GM12878 (cell line): ENCODE measurements around the gene COA4. TPM values are rescaled to one million over a fixed set of nuclear protein-coding genes. Genes with fewer than 3 reads are reported as not detected.

Experiments
- ATAC-seq: fragments of 200-7000 bp; cut with Tn5 transposase; 3 replicates; pipeline ENCODE4 v1.9.1; 2020; ENCODE audit warnings: mild to moderate bottlenecking, moderate library complexity
- BruUV-seq: library from RNA; stranded (reverse); fragments of 400-500 nt; replicated peaks from 2 replicates; lab custom pipeline; 2021; lab: Mats Ljungman, UMichigan
- CTCF ChIA-PET: fragments of 300-600 bp; sonication (Branson Sonifier 250); formaldehyde crosslinking; extraction: SDS; loops from one replicate; lab custom pipeline; 2021; ENCODE audit warnings: inconsistent platforms; lab: Yijun Ruan, JAX
- POLR2A ChIA-PET: fragments of 350-600 bp; formaldehyde crosslinking; extraction: SDS; loops from one replicate; lab custom pipeline; 2021; ENCODE audit warnings: inconsistent platforms; lab: Charles Lee
- RAD21 ChIA-PET: fragments of 300-600 bp; sonication (Branson Sonifier 250); formaldehyde crosslinking; loops from one replicate; lab custom pipeline; 2023; ENCODE audit warnings: antibody characterized with exemption; ENCODE audit not compliant: unreplicated experiment; lab: Charles Lee
- SMC1A ChIA-PET: fragments of 300-600 bp; sonication (Branson Sonifier 250); formaldehyde crosslinking; loops from one replicate; lab custom pipeline; 2023; ENCODE audit not compliant: unreplicated experiment, uncharacterized antibody; lab: Charles Lee
- DNase-seq: peaks from one replicate; pipeline ENCODE4 v3.0.0-alpha.2; 2011; ENCODE audit warnings: low read depth, low spot score
- FAIRE-seq: peaks from 3 replicates; lab custom pipeline; 2011; peaks lifted over from hg19 to GRCh38; lab: Jason Lieb, UNC
- H2AFZ ChIP-seq: 2 replicates; pipeline ENCODE4 v1.6.0; 2011; ENCODE audit warnings: low read depth, low read length, control low read depth; ENCODE audit not compliant: control insufficient read depth
- H3K27ac ChIP-seq: 2 replicates; pipeline ENCODE4 v1.5.1; 2011; ENCODE audit warnings: control low read depth; ENCODE audit not compliant: control insufficient read depth, insufficient read depth
- H3K27me3 ChIP-seq, 2 experiments: replicated peaks in 1 of 2; 2 replicates each; pipeline versions ENCODE4 v1.6.0 to v1.6.1; 2011; ENCODE audit warnings: low read length in 1 of 2; ENCODE audit not compliant: control insufficient read depth in 2 of 2, insufficient read depth in 2 of 2
- H3K36me3 ChIP-seq, 2 experiments: 2 replicates each; pipeline ENCODE4 v1.5.1; 2011; ENCODE audit warnings: low read length in 1 of 2; ENCODE audit not compliant: control insufficient read depth in 2 of 2, insufficient read depth in 2 of 2
- H3K4me1 ChIP-seq: 2 replicates; pipeline ENCODE4 v1.6.1; 2011; ENCODE audit warnings: mild to moderate bottlenecking, low read length, moderate library complexity, mixed read lengths; ENCODE audit not compliant: control insufficient read depth, insufficient read depth
- H3K4me2 ChIP-seq: 2 replicates; pipeline ENCODE4 v1.6.0; 2011; ENCODE audit warnings: control low read depth; ENCODE audit not compliant: control insufficient read depth, insufficient read depth
- H3K4me3 ChIP-seq: fragments of 200-600 bp; sonication (generic); 2 replicates; pipeline ENCODE4 v1.5.1; 2016
- H3K79me2 ChIP-seq: 2 replicates; pipeline ENCODE4 v1.6.0; 2011; ENCODE audit warnings: low read length; ENCODE audit not compliant: control insufficient read depth, insufficient read depth
- H3K9ac ChIP-seq: 2 replicates; pipeline ENCODE4 v1.8.0; 2011; ENCODE audit warnings: low read length, control low read depth, mixed read lengths; ENCODE audit not compliant: control insufficient read depth, insufficient read depth
- H3K9me3 ChIP-seq: replicated peaks from 3 replicates; pipeline ENCODE4 v1.5.1; 2011; ENCODE audit warnings: mild to moderate bottlenecking, low read length; ENCODE audit not compliant: control insufficient read depth, insufficient read depth
- H4K20me1 ChIP-seq: 2 replicates; pipeline ENCODE4 v1.6.0; 2011; ENCODE audit not compliant: control insufficient read depth, insufficient read depth
- ASH2L ChIP-seq: fragments of 300-600, 200-600 bp; sonication (generic); IDR thresholded peaks from 2 replicates; pipeline ENCODE4 v1.6.1; 2017; ENCODE audit warnings: low read depth, mild to moderate bottlenecking, borderline replicate concordance
- BRCA1 ChIP-seq: IDR thresholded peaks from 2 replicates; pipeline ENCODE4 v1.6.1; 2011; ENCODE audit warnings: low read depth, low read length, improper control_type of control experiment
- HSF1 ChIP-seq: fragments of 150-350 bp; IDR thresholded peaks from 2 replicates; pipeline ENCODE4 v1.6.1; 2014; ENCODE audit warnings: mild to moderate bottlenecking, low read depth, low read length
- KAT2A ChIP-seq: conservative IDR thresholded peaks from 2 replicates; pipeline ENCODE4 v1.6.1; 2011; ENCODE audit warnings: low read depth, low read length; ENCODE audit not compliant: control insufficient read depth
- MYC ChIP-seq: IDR thresholded peaks from 2 replicates; pipeline ENCODE4 v1.6.1; 2011; ENCODE audit warnings: mild to moderate bottlenecking, low read length, moderate library complexity, inconsistent platforms; ENCODE audit not compliant: insufficient read depth, insufficient replicate concordance, insufficient read length, severe bottlenecking
- PKNOX1 ChIP-seq: fragments of 450-650 bp; IDR thresholded peaks from 2 replicates; pipeline ENCODE4 v1.6.1; 2016; ENCODE audit warnings: mild to moderate bottlenecking
- RELB ChIP-seq: fragments of 450-650 bp; IDR thresholded peaks from 2 replicates; pipeline ENCODE4 v1.6.1; 2017; ENCODE audit warnings: low read depth, mild to moderate bottlenecking, moderate library complexity
- SP1 ChIP-seq: IDR thresholded peaks from one replicate; pipeline ENCODE4 v1.6.1; 2011; ENCODE audit warnings: low read depth, low read length
- SPI1 ChIP-seq: IDR thresholded peaks from 2 replicates; pipeline ENCODE4 v1.6.1; 2011; ENCODE audit warnings: low read depth, mild to moderate bottlenecking, low read length, moderate library complexity, borderline replicate concordance; ENCODE audit not compliant: insufficient read depth
- USF2 ChIP-seq: IDR thresholded peaks from 2 replicates; pipeline ENCODE4 v1.6.1; 2011; ENCODE audit warnings: low read depth, low read length, improper control_type of control experiment, borderline replicate concordance
- WRNIP1 ChIP-seq: IDR thresholded peaks from 2 replicates; pipeline ENCODE4 v1.6.1; 2011; ENCODE audit warnings: low read depth, low read length, improper control_type of control experiment, borderline replicate concordance
- WGBS: methylation state at CpG from one replicate; pipeline ENCODE4 v1.1.6; 2016; ENCODE audit warnings: low lambda C conversion rate; ENCODE audit not compliant: insufficient replicate concordance, insufficient coverage; ENCODE audit errors: missing lambda C conversion rate; 5-methylcytosine and 5-hydroxymethylcytosine counted together
- in situ Hi-C: fragments of 300-500 bp; cut with MboI; formaldehyde crosslinking; loops from 9 replicates; pipeline ENCODE4 v1.14.3; 2018; ENCODE audit warnings: mixed read lengths
- intact Hi-C: fragments of 100-400 bp; cut with micrococcal nuclease; formaldehyde crosslinking; loops from one replicate; pipeline ENCODE4 v1.14.2; 2022; ENCODE audit not compliant: unreplicated experiment
- polyA plus RNA-seq, 11 experiments: library from polyadenylated mRNA; depleted of rRNA in 4 of 11; unstranded in 6 of 11; stranded (reverse) in 5 of 11; fragments of >200 nt; fragmentation: Nextera tagmentation in 4 of 11; fragmentation: Illumina TruSeq in 1 of 11; extraction: Ambion mirVana in 4 of 11; extraction: Trizol in 1 of 11; gene quantifications; 1 replicate in 1 of 11; 2 replicates in 10 of 11; pipeline versions ENCODE4 v1.2.1 to v1.2.3, GENCODE V29; 2011 to 2016; ENCODE audit warnings: inconsistent platforms in 2 of 11, missing spikeins in 2 of 11, low read depth in 1 of 11
- total RNA-seq, 4 experiments: library from RNA; depleted of rRNA in 3 of 4; stranded (reverse); fragments of >200 nt in 3 of 4; fragmentation: Illumina TruSeq in 1 of 4; extraction: Trizol in 1 of 4; gene quantifications; 2 replicates each; pipeline versions ENCODE4 v1.2.1 to v1.2.3, GENCODE V29; 2013 to 2021
- TF ChIP-seq, protein P1 (sequence below): fragments of 450-650 bp; IDR thresholded peaks from 2 replicates; pipeline ENCODE4 v1.6.1; 2018; ENCODE audit warnings: borderline replicate concordance, mild to moderate bottlenecking; ENCODE audit not compliant: partially characterized antibody
- TF ChIP-seq, protein P2 (sequence below): IDR thresholded peaks from 2 replicates; pipeline ENCODE4 v1.6.1; 2011; ENCODE audit warnings: mild to moderate bottlenecking, low read depth, low read length, moderate library complexity; ENCODE audit not compliant: insufficient replicate concordance

The COA4 gene
- total and polyA plus RNA-seq, 10 of the 15 experiments (the other 5 are each of a cell fraction or from before 2014, with no cell fraction given), result 84.8 to 180 (median 104) TPM

DNA sequence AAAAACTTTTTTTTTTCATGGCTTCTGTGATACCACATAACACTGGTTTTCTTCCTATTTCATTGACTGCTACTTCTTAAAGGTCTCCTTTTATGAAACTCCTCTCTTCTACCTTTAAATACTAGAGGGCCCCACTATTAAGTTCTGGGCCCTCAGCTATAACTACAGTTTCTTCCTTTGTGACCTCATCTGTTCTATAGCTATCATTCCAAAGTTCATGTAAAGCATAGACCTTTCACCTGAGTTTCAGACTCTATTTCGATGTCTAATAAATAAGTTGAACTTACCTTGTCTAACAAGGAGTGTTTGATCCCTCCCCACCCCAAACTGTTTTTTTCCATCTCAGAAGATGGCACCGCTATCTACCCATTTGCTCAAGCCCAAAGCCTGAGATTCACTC lies 35.4 kb upstream of the COA4 start (continued):
- TF ChIP-seq, protein P1, sequence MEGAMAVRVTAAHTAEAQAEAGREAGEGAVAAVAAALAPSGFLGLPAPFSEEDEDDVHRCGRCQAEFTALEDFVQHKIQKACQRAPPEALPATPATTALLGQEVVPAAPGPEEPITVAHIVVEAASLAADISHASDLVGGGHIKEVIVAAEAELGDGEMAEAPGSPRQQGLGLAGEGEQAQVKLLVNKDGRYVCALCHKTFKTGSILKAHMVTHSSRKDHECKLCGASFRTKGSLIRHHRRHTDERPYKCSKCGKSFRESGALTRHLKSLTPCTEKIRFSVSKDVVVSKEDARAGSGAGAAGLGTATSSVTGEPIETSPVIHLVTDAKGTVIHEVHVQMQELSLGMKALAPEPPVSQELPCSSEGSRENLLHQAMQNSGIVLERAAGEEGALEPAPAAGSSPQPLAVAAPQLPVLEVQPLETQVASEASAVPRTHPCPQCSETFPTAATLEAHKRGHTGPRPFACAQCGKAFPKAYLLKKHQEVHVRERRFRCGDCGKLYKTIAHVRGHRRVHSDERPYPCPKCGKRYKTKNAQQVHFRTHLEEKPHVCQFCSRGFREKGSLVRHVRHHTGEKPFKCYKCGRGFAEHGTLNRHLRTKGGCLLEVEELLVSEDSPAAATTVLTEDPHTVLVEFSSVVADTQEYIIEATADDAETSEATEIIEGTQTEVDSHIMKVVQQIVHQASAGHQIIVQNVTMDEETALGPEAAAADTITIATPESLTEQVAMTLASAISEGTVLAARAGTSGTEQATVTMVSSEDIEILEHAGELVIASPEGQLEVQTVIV, result no peak
- TF ChIP-seq, protein P2, sequence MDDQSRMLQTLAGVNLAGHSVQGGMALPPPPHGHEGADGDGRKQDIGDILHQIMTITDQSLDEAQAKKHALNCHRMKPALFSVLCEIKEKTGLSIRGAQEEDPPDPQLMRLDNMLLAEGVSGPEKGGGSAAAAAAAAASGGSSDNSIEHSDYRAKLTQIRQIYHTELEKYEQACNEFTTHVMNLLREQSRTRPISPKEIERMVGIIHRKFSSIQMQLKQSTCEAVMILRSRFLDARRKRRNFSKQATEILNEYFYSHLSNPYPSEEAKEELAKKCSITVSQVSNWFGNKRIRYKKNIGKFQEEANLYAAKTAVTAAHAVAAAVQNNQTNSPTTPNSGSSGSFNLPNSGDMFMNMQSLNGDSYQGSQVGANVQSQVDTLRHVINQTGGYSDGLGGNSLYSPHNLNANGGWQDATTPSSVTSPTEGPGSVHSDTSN, result no peak
- no peak for TF ChIP-seq PKNOX1
- TF ChIP-seq MYC, result no peak
- no peak for TF ChIP-seq BRCA1
- no peak for TF ChIP-seq WRNIP1

GRCh38 chr11:73907191-73907590 lies 30.5 kb upstream of the COA4 start:
- no peak for DNase-seq
- TF ChIP-seq ASH2L, result no peak
- TF ChIP-seq KAT2A, result no peak
- TF ChIP-seq SPI1, result no peak
- no peak for TF ChIP-seq SP1
- TF ChIP-seq USF2, result no peak
- no peak for TF ChIP-seq RELB
- TF ChIP-seq HSF1, result no peak

More at GRCh38 chr11:73907191-73907590, 30.5 kb upstream of the COA4 start:
- no peaks in the 10 kb centered on the region for H3K79me2 ChIP-seq
- no peak overlapping the region for H3K27ac ChIP-seq
- ChIA-PET CTCF (interaction anchor here (0.6 kb wide), 1 partner anchor 276 kb away, joined by 3 read pairs; no protein-coding TSS in a partner anchor), POLR2A (no interaction called here), RAD21 (no interaction called here), SMC1A (no interaction called here)
- FAIRE-seq, result no peak
- H2AFZ ChIP-seq, result no peak overlapping the region
- no peaks in the 10 kb centered on the region for H3K27me3 ChIP-seq
- no TSS peak for BruUV-seq
- H3K9me3 ChIP-seq, result no peaks in the 10 kb centered on the region
- 83% methylated on average over 4 of the region's 4 CpGs for WGBS
- H4K20me1 ChIP-seq, result no peaks in the 10 kb centered on the region
- ATAC-seq, result peak; percentile 34; the same call in 1 of the 3 replicates
- no peak overlapping the region for H3K4me2 ChIP-seq
- in situ Hi-C loops, result no loop called here
- no peak overlapping the region for H3K9ac ChIP-seq
- intact Hi-C loops, result no loop called here
- peaks cover 0 to 4% of the 10 kb centered on the region in 2 experiments; a peak in 3 of 4 replicates for H3K36me3 ChIP-seq
- H3K4me1 ChIP-seq, result no peaks in the 10 kb centered on the region
- H3K4me3 ChIP-seq, result no peak overlapping the region
